RWPE1 (cell line): ENCODE data around the gene NINJ1.

ENCODE experiments used
- CTCF ChIA-PET: fragments of 350-600 bp; sonication (Branson Sonifier 250); formaldehyde crosslinking; extraction: SDS; loops from one replicate; lab custom pipeline; 2021; lab: Yijun Ruan, JAX
- POLR2A ChIA-PET: fragments of 400-600 bp; formaldehyde crosslinking; extraction: SDS; loops from one replicate; lab custom pipeline; 2020; ENCODE audit warnings: antibody characterized with exemption; ENCODE audit not compliant: low non-redundant PET; lab: Yijun Ruan, JAX
- DNase-seq: peaks from one replicate; pipeline ENCODE4 v3.0.0; 2012; ENCODE audit warnings: low spot score
- H3K27ac ChIP-seq: fragments of 450-650 bp; 2 replicates; pipeline ENCODE4 v1.5.1; 2017
- CTCF ChIP-seq: fragments of 450-650 bp; conservative IDR thresholded peaks from 2 replicates; pipeline ENCODE4 v1.5.1; 2017; ENCODE audit warnings: low read depth, mild to moderate bottlenecking

Gene NINJ1

GRCh38 chr9:93171261-93171990, 37.4 kb upstream of the NINJ1 start:
- H3K27ac ChIP-seq: no peak overlapping the region
- TF ChIP-seq CTCF: no peak
- POLR2A ChIA-PET: no interaction called here
- CTCF ChIA-PET: no interaction called here
- no peak for DNase-seq

GRCh38 chr9:93170571-93170970, 36.5 kb upstream of the NINJ1 start:
- ChIA-PET CTCF (interaction anchor here (1.1 to 1.6 kb wide), 2 partner anchors 10 to 17 kb away, joined by 3 read pairs; no protein-coding TSS in a partner anchor), POLR2A (no interaction called here)
- no peak for TF ChIP-seq CTCF
- DNase-seq: no peak
- no peak overlapping the region for H3K27ac ChIP-seq

GRCh38 chr9:93169444-93169843, 35.4 kb upstream of the NINJ1 start:
- CTCF ChIA-PET: interaction anchor here (0.5 to 1.6 kb wide), 2 partner anchors 9 to 53 kb away, joined by 3 to 4 read pairs; no protein-coding TSS in a partner anchor
- no peak overlapping the region for H3K27ac ChIP-seq
- POLR2A ChIA-PET: no interaction called here
- no peak for DNase-seq
- TF ChIP-seq CTCF: no peak

- POLR2A ChIA-PET: no interaction called here
- no peak overlapping the region for H3K27ac ChIP-seq
- DNase-seq: no peak
- CTCF ChIA-PET: interaction anchor here (0.6 to 0.7 kb wide), 2 partner anchors 142 to 659 kb away, joined by 3 to 4 read pairs; no protein-coding TSS in a partner anchor
- TF ChIP-seq CTCF: no peak
Observed at GRCh38 chr9:93168581-93168980, 34.5 kb upstream of the NINJ1 start.

- no peak for TF ChIP-seq CTCF
- ChIA-PET CTCF (interaction anchor here (0.6 to 0.7 kb wide), 5 partner anchors 23 to 775 kb away, joined by 3 to 5 read pairs (median 3); no protein-coding TSS in a partner anchor), POLR2A (no interaction called here)
Observed at GRCh38 chr9:93167838-93168237, 33.8 kb upstream of the NINJ1 start.

GRCh38 chr9:93167185-93167584, 33.1 kb upstream of the NINJ1 start:
- DNase-seq: no peak
- POLR2A ChIA-PET: no interaction called here
- CTCF ChIA-PET: interaction anchor here (0.6 to 0.7 kb wide), 3 partner anchors 23 to 760 kb away, joined by 3 to 5 read pairs (median 3); no protein-coding TSS in a partner anchor
- H3K27ac ChIP-seq: no peak overlapping the region
- TF ChIP-seq CTCF: no peak

More at GRCh38 chr9:93167838-93168237, 33.8 kb upstream of the NINJ1 start:
- no peak for DNase-seq
- H3K27ac ChIP-seq: no peak overlapping the region
